CD4-positive, alpha-beta T cell treated with Interleukin-15 for 4 hours (primary cell): ENCODE data around the gene RAI1.
A peak's percentile ranks its signal among the peaks of the same experiment; 100 is the strongest.
"Not testable (repeated sequence)": the region's sequence is repeated elsewhere in the genome, so short reads cannot be mapped to it uniquely, and the experiment has no call there.

ENCODE experiments used
- DNase-seq: peaks from one replicate; pipeline ENCODE4 v3.0.0-alpha.2; 2020; ENCODE audit warnings: low spot score

RAI1 gene, protein sequence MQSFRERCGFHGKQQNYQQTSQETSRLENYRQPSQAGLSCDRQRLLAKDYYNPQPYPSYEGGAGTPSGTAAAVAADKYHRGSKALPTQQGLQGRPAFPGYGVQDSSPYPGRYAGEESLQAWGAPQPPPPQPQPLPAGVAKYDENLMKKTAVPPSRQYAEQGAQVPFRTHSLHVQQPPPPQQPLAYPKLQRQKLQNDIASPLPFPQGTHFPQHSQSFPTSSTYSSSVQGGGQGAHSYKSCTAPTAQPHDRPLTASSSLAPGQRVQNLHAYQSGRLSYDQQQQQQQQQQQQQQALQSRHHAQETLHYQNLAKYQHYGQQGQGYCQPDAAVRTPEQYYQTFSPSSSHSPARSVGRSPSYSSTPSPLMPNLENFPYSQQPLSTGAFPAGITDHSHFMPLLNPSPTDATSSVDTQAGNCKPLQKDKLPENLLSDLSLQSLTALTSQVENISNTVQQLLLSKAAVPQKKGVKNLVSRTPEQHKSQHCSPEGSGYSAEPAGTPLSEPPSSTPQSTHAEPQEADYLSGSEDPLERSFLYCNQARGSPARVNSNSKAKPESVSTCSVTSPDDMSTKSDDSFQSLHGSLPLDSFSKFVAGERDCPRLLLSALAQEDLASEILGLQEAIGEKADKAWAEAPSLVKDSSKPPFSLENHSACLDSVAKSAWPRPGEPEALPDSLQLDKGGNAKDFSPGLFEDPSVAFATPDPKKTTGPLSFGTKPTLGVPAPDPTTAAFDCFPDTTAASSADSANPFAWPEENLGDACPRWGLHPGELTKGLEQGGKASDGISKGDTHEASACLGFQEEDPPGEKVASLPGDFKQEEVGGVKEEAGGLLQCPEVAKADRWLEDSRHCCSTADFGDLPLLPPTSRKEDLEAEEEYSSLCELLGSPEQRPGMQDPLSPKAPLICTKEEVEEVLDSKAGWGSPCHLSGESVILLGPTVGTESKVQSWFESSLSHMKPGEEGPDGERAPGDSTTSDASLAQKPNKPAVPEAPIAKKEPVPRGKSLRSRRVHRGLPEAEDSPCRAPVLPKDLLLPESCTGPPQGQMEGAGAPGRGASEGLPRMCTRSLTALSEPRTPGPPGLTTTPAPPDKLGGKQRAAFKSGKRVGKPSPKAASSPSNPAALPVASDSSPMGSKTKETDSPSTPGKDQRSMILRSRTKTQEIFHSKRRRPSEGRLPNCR (N-terminal part only)

DNA sequence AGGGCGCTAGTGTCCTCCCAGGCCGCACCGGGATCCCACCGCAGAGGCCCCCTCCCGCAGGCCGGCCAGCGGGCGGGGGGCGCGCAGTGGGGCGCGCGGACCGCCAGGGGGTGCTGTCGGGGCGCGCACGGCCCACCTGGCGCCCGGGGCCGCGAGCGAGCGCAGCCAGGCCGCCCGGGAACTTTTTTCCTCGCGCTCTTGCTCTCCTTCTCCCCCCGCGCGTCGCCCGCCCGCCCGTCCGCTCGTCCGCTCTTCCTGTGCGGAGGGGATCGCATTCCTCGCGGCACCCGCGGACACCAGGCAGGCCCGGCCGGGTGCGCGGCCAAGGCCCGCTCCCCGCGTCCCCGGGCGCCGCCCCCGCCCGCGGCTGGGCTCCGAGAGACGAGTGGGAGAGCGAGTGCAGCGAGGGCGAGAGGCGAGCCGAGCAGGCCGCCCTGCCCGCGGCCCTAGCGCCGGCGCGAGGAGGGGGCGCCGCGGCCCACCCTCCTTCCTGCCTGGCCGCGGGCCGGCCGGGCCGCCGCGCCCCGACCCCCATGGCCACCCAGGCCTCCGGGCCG, at the start of gene RAI1:
Gene RAI1, plus strand, starts transcription at position 272 of the 557 bp plus-strand sequence. CDS start 111,491 bp downstream, outside the sequence.
- DNase-seq = peak; percentile 65

- DNase-seq = not testable (repeated sequence)
These were observed 48.6 kb upstream of the RAI1 start for GRCh38 chr17:17632690-17633089.

DNA sequence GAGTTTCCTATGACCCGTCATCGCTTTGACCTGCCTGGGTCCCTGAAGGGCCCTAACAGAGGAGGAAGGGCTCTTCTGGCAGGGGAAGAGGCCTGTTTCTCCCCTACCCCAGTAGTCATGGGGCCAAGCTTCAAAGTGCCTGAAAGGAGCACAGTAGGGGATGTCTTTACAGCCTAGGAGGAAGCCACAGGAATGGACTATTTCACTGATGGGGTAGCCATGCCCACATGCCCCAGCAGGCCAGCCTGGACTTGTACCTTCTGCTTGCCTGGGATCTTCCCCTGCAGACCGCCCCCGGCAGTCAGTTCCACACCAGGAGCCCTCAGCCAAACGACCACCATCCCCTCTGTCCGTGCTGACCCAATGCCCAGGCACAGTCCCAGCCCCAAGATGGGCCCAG, 47.9 kb upstream of the RAI1 start:
- no peak for DNase-seq

DNA sequence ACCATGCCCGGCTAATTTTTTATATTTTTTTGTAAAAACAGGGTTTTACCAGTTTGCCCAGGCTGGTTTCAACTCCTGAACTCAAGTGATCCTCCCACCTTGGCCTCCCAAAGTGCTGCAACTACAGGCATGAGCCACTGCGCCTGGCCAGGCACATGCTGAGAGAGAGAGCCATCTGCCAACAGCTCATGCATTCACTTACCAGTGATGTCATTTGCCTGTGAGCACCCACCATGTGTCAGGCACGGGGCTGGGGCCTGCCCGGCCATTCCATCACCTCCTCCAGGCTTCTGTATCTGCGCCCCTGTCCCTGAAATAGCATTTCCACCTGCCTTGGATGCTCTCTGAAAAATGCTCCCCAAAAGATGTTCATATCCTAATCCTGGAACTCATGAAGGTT, 46.1 kb upstream of the RAI1 start:
- DNase-seq = no peak

- not testable (repeated sequence) for DNase-seq
These were observed 45.6 kb upstream of the RAI1 start for GRCh38 chr17:17635537-17636271.

GRCh38 chr17:17636272-17636885, 44.9 kb upstream of the RAI1 start:
- DNase-seq = no peak

- DNase-seq = no peak
These were observed 42.8 kb upstream of the RAI1 start for GRCh38 chr17:17638467-17638866.

DNA sequence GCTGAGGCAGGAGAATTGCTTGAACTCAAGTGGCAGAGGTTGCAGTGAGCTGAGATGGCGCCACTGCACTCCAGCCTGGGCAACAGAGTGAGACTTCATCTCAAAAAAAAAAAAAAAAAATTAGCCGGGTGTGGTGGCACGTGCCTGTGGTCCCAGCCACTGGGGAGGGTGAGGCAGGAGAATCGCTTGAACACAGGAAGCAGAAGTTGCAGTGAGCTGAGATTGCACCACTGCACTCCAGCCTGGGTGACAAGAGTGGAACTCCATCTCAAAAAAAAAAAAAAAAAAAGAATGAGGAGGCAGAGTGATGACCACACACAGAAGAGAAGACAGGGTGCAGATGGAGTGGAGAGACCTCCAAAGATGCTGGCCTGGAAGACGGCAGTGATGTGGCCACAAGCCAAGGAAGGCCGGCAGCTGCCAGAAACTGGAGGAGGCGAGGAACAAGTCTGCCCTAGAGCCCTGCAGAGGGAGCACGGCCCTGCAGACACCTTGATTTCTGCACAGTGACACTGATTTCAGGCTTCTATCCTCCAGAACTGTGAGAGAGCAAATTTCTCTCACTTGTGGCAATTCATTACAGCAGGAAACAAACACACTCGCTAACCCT, 41.5 kb upstream of the RAI1 start:
- DNase-seq = not testable (repeated sequence)

DNA sequence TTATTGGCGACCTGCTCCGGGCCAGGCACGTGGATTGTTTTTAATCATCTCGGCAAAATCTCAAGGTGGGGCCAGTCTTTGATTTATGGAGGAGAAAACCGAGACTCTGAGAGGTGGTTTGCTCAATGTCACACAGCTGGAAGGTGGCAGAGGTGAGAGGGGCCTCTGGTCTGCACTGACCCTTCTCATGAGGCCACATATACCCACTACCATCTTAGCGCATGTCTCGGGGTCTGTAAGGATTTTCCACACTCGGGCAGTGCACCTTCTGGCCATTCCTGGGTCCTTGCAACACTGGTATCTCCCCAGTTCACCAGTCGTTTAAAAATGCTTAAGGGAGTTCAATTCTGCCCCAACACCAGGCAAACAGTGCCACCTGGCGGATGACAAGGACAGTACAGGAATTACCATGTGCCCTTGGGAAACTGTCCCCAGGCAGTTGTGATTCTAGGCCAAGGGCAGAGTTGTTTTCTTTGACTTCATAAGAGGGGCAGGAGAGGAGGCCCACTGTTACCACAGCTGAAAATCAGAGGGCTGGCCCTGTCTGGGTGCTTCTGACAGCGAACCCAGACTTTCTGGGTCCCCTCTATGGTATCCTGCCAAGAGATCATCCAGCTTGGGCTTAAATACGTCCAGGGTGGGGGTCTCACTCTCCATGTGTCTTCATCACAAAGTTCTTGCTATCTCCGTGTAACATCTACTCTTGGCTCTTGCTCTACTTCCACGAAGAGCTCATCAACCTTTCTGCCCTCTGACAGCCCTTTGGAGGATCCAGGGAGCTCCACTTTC, 39.4 kb upstream of the RAI1 start:
- peak; percentile 82 for DNase-seq

DNA sequence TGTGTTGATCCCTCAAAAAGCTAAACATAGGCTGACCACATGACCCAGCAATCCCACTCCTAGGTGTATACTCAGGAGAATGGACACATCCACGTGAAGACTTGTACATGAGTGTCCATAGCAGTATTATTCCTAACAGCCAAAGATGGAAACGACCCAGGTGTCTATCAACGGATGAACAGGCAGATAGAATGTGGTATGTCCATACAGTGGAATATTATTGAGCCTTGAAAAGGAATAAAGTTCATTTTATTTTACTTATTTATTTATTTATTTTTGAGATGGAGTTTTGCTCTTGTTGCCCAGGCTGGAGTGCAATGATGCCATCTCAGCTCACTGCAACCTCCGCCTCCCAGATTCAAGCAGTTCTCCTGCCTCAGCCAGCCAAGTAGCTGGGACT, 36.1 kb upstream of the RAI1 start:
- not testable (repeated sequence) for DNase-seq

- DNase-seq = no peak
These were observed 35.3 kb upstream of the RAI1 start for GRCh38 chr17:17645961-17646360.

- DNase-seq = no peak
These were observed 33.6 kb upstream of the RAI1 start for GRCh38 chr17:17647524-17648178.

DNA sequence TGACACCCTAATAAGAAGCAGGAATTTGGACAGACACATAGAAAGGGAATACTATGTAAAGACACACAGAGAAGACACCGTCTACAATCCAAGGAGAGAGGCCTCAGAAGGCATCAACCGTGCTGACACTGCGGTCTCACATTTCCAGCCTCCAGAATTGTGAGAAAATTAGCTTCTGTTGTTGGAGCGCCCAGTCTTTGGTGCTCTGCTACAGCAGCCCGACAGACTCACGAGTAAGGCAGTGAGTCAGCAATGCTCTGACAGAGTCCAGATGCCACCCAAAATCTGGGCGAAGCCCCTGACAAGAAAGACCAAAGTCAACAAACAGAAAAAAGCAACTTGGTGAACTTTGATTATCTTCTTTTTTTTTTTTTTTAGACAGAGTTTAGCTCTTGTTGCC, 32.5 kb upstream of the RAI1 start:
- no peak for DNase-seq

DNA sequence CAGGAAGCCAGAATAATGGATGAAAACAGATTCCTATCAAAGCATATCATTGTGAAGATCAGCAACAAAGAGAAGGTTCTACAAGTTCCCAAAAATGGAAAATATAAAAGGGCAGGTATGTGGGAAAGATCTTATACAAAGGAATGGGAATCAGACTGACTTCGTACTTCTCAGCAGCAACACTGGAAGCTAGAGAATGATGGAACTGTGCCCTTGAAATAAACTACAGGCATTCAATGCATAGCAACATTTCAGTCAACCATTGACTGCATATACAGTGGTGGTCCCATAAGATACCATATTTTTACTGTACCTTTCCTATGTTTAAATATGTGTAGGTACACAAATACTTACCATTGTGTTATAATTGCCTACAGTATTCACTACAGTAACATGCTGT, 30.3 kb upstream of the RAI1 start:
- DNase-seq = no peak

- DNase-seq = no peak
These were observed 27.9 kb upstream of the RAI1 start for GRCh38 chr17:17653343-17653742.

DNA sequence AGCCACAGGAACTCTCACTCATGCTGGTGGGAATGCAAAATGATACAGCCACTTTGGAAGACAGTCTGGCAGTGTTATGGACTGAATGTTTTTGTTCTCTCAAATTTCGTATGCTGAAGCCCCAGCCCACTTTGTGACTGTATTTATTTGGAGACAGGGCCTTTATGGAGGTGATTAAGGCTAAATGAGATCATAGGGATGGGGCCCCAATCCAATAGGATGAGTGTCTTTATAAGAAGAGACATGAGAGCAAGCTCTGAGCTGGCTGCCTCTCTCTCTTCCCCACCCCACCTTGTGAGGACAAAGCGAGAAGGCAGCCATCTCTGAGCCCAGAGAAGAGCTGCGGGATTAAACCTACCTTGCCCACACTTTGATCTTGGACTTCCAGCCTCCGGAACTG, 21.9 kb upstream of the RAI1 start:
- no peak for DNase-seq

DNA sequence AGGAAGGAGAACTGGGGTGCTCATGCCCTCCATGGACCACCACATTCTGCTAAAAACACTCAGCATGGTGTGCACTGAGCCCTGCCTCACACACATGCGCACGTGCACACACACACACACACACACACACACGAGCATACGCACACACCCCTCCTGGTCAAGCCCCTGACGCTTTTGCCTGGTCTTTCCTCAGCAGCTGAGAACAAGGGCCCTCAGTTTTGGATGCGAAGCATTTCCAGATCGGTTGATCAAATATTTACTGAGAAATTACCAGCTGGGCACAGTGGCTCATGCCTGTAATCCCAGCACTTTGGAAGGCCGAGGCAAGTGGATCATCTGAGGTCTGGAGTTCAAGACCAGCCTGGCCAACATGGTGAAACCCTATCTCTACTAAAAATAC, 20.1 kb upstream of the RAI1 start:
- DNase-seq = no peak

- DNase-seq = no peak
These were observed 19.3 kb upstream of the RAI1 start for GRCh38 chr17:17661834-17662385.
